Measurements from ENCODE around the gene PDGFD.

GRCh38 chr11:103980108-103980507 is 183.8 kb downstream of the PDGFD start:
- TF ChIP-seq, protein P1, sequence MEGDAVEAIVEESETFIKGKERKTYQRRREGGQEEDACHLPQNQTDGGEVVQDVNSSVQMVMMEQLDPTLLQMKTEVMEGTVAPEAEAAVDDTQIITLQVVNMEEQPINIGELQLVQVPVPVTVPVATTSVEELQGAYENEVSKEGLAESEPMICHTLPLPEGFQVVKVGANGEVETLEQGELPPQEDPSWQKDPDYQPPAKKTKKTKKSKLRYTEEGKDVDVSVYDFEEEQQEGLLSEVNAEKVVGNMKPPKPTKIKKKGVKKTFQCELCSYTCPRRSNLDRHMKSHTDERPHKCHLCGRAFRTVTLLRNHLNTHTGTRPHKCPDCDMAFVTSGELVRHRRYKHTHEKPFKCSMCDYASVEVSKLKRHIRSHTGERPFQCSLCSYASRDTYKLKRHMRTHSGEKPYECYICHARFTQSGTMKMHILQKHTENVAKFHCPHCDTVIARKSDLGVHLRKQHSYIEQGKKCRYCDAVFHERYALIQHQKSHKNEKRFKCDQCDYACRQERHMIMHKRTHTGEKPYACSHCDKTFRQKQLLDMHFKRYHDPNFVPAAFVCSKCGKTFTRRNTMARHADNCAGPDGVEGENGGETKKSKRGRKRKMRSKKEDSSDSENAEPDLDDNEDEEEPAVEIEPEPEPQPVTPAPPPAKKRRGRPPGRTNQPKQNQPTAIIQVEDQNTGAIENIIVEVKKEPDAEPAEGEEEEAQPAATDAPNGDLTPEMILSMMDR (IDR thresholded peaks at IDR 0.05; ENCODE audit: low read depth, low read length): no peak
- TF ChIP-seq EZH2phosphoT487 (IDR thresholded peaks at IDR 0.05; ENCODE audit: low read depth): no peak

Data from OCI-LY3 (cell line).